Activated T-helper 1 cell treated with anti-CD3 and anti-CD28 coated beads, Interleukin-12 subunit alpha, Interleukin-12 subunit beta, Interleukin-2, Interleukin-4 antibody, amounts not matched to agents 30 ng/mL and 10 ng/mL and 1 ng/mL, durations not matched to agents 14 hours and 24 hours and 36 hours (primary cell): ENCODE measurements around the gene SUCLG2. TPM values are rescaled to one million over a fixed set of nuclear protein-coding genes. Genes with fewer than 3 reads are reported as not detected.

ENCODE experiments used
- DNase-seq: peaks from one replicate; pipeline ENCODE4 v3.0.0; 2021; ENCODE audit warnings: low spot score
- H3K27ac Mint-ChIP-seq: one replicate; pipeline ENCODE4 v1.8.0; 2021; ENCODE audit warnings: mild to moderate bottlenecking, mixed read lengths
- H3K27me3 Mint-ChIP-seq: one replicate; pipeline ENCODE4 v1.8.0; 2022; ENCODE audit warnings: mild to moderate bottlenecking, moderate library complexity, mixed read lengths; ENCODE audit not compliant: insufficient read depth
- H3K36me3 Mint-ChIP-seq: one replicate; pipeline ENCODE4 v1.8.0; 2021; ENCODE audit warnings: low read depth, mixed read lengths
- H3K4me1 Mint-ChIP-seq: one replicate; pipeline ENCODE4 v1.8.0; 2021; ENCODE audit warnings: low read depth, mixed read lengths
- H3K4me3 Mint-ChIP-seq: one replicate; pipeline ENCODE4 v1.8.0; 2021; ENCODE audit warnings: mild to moderate bottlenecking, moderate library complexity, mixed read lengths
- H3K9me3 Mint-ChIP-seq: one replicate; pipeline ENCODE4 v1.8.0; 2021; ENCODE audit warnings: mixed read lengths
- intact Hi-C: fragments of 100-400 bp; cut with micrococcal nuclease; formaldehyde crosslinking; loops from one replicate; pipeline ENCODE4 v1.15.1; 2024
- total RNA-seq: library from RNA; stranded (reverse); gene quantifications from 2 replicates; pipeline ENCODE4 v1.2.3, GENCODE V29; 2022

SUCLG2 gene
- total RNA-seq, 1 donor from 2014 or later, result 30.3 TPM

- intact Hi-C loops, result no loop called here
- H3K27ac Mint-ChIP-seq, result no peak overlapping the region
- H3K27me3 Mint-ChIP-seq, result no peaks in the 10 kb centered on the region
- H3K4me1 Mint-ChIP-seq, result peaks cover 36% of the 10 kb centered on the region
- peaks cover 4% of the 10 kb centered on the region for H3K9me3 Mint-ChIP-seq
- no peak overlapping the region for H3K4me3 Mint-ChIP-seq
- peaks cover 51% of the 10 kb centered on the region for H3K36me3 Mint-ChIP-seq
- DNase-seq, result no peak
These were observed 7.7 kb downstream of the SUCLG2 start for GRCh38 chr3:67646586-67647234.

DNA sequence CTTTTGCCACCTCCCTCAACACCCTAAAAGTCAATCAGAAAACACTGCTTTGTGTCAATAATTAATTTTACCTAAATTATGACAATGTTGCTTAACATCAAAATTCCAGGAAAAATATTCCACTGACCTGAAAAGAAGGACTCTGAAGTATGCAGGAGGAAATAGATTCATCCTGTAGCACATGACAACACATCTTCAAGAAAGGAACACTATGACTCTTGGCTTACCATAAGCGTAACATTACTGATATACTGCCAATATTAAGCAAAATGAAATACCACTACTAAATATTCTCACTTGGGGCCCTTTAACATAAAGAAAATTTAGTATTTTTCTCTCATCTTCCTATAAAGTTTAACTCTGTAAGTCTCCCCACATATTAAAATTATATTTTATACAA is 9.6 kb downstream of the SUCLG2 start:
- H3K4me3 Mint-ChIP-seq, result no peak overlapping the region
- H3K36me3 Mint-ChIP-seq, result peaks cover 41% of the 10 kb centered on the region
- peaks cover 4% of the 10 kb centered on the region for H3K9me3 Mint-ChIP-seq
- H3K4me1 Mint-ChIP-seq, result peaks cover 31% of the 10 kb centered on the region
- no peak overlapping the region for H3K27ac Mint-ChIP-seq
- intact Hi-C loops, result no loop called here
- no peaks in the 10 kb centered on the region for H3K27me3 Mint-ChIP-seq
- no peak for DNase-seq

- H3K27me3 Mint-ChIP-seq, result no peaks in the 10 kb centered on the region
- no peak overlapping the region for H3K4me3 Mint-ChIP-seq
- H3K9me3 Mint-ChIP-seq, result peaks cover 4% of the 10 kb centered on the region
- DNase-seq, result no peak
- peaks cover 24% of the 10 kb centered on the region for H3K4me1 Mint-ChIP-seq
- H3K27ac Mint-ChIP-seq, result no peak overlapping the region
- intact Hi-C loops, result no loop called here
- peaks cover 39% of the 10 kb centered on the region for H3K36me3 Mint-ChIP-seq
These were observed 11.7 kb downstream of the SUCLG2 start for GRCh38 chr3:67642734-67643133.

GRCh38 chr3:67642190-67642589 is 12.2 kb downstream of the SUCLG2 start:
- no peak overlapping the region for H3K27ac Mint-ChIP-seq
- peaks cover 27% of the 10 kb centered on the region for H3K4me1 Mint-ChIP-seq
- intact Hi-C loops, result no loop called here
- peaks cover 35% of the 10 kb centered on the region for H3K36me3 Mint-ChIP-seq
- no peak for DNase-seq
- peaks cover 4% of the 10 kb centered on the region for H3K9me3 Mint-ChIP-seq
- H3K4me3 Mint-ChIP-seq, result no peak overlapping the region
- no peaks in the 10 kb centered on the region for H3K27me3 Mint-ChIP-seq

GRCh38 chr3:67641451-67641850 is 13.0 kb downstream of the SUCLG2 start:
- H3K27me3 Mint-ChIP-seq, result no peaks in the 10 kb centered on the region
- H3K9me3 Mint-ChIP-seq, result no peaks in the 10 kb centered on the region
- intact Hi-C loops, result no loop called here
- peaks cover 30% of the 10 kb centered on the region for H3K36me3 Mint-ChIP-seq
- no peak for DNase-seq
- no peak overlapping the region for H3K27ac Mint-ChIP-seq
- H3K4me3 Mint-ChIP-seq, result no peak overlapping the region
- H3K4me1 Mint-ChIP-seq, result peaks cover 27% of the 10 kb centered on the region

DNA sequence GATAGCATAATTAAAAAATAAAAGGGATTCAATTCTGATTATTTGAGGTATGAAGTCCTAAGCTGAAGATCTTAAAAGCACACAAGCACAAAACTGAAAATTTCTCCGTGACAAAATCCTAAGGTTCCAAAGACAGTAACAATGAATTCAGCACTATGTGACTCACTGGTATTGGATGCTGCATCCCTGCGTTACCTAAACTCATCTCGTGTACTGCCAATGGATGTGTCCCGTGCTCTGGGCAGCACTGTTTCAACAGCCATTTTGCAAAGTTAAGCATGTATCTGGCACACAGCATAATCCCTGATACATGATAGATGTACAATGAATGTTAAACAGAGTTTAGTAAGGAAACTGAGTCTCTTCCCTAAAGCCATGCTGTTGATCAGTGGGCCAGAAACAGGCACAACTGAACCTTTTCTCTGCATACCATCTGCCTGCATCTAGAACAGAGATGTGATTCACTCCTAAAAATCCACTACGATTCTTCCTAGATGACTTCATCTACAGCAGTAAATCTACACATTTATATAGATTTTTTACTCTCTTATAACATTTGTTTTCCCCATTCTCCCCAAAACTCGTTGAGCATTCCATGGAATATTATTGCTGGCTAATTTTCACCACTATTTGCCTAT is 14.3 kb downstream of the SUCLG2 start:
- DNase-seq, result no peak
- no peaks in the 10 kb centered on the region for H3K27me3 Mint-ChIP-seq
- H3K4me1 Mint-ChIP-seq, result peaks cover 37% of the 10 kb centered on the region
- no peak overlapping the region for H3K27ac Mint-ChIP-seq
- peaks cover 30% of the 10 kb centered on the region for H3K36me3 Mint-ChIP-seq
- intact Hi-C loops, result no loop called here
- no peaks in the 10 kb centered on the region for H3K9me3 Mint-ChIP-seq
- H3K4me3 Mint-ChIP-seq, result no peak overlapping the region

- Mint-ChIP-seq H3K27ac (no peak overlapping the region), H3K4me1 (peaks cover 35% of the 10 kb centered on the region), H3K9me3 (no peaks in the 10 kb centered on the region), H3K36me3 (peaks cover 18% of the 10 kb centered on the region), H3K27me3 (no peaks in the 10 kb centered on the region), H3K4me3 (no peak overlapping the region)
- intact Hi-C loops, result no loop called here
- DNase-seq, result no peak
These were observed 17.0 kb downstream of the SUCLG2 start for GRCh38 chr3:67637255-67637900.

DNA sequence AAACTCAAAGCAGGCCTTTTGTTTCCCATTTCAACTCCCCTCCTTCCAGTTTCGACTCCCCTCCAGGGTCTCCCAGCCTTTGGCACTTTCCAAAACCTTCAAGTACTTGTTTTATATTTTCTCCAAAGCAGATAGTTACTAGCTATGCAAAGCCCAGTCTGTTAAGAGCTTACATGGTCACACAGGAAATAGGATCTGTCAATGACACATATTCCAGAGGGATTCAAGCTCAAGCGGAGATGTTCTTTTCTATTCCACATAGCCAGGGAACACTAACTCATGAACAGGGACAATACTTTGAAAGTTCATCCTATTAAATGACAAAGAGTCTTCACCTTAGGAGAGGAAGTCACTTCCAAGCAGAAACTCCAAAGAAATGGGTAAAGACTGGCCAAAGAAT is 18.6 kb downstream of the SUCLG2 start:
- Mint-ChIP-seq H3K4me3 (no peak overlapping the region), H3K4me1 (peaks cover 31% of the 10 kb centered on the region), H3K9me3 (no peaks in the 10 kb centered on the region), H3K27ac (no peak overlapping the region), H3K27me3 (no peaks in the 10 kb centered on the region), H3K36me3 (peaks cover 16% of the 10 kb centered on the region)
- intact Hi-C loops, result loop anchor here (1.0 kb wide), 1 partner anchor 19 kb away; no protein-coding TSS in a partner anchor
- no peak for DNase-seq

GRCh38 chr3:67635257-67635656 is 19.2 kb downstream of the SUCLG2 start:
- Mint-ChIP-seq H3K27me3 (no peaks in the 10 kb centered on the region), H3K27ac (no peak overlapping the region), H3K4me3 (no peak overlapping the region), H3K36me3 (peaks cover 19% of the 10 kb centered on the region), H3K4me1 (peaks cover 25% of the 10 kb centered on the region), H3K9me3 (no peaks in the 10 kb centered on the region)
- intact Hi-C loops, result loop anchor here (1.0 kb wide), 1 partner anchor 20 kb away; no protein-coding TSS in a partner anchor
- no peak for DNase-seq

GRCh38 chr3:67630666-67631362 is 23.6 kb downstream of the SUCLG2 start:
- DNase-seq, result no peak
- peaks cover 13% of the 10 kb centered on the region for H3K4me1 Mint-ChIP-seq
- no peaks in the 10 kb centered on the region for H3K9me3 Mint-ChIP-seq
- peaks cover 19% of the 10 kb centered on the region for H3K36me3 Mint-ChIP-seq
- H3K27ac Mint-ChIP-seq, result no peak overlapping the region
- no peaks in the 10 kb centered on the region for H3K27me3 Mint-ChIP-seq
- H3K4me3 Mint-ChIP-seq, result no peak overlapping the region
- intact Hi-C loops, result no loop called here

DNA sequence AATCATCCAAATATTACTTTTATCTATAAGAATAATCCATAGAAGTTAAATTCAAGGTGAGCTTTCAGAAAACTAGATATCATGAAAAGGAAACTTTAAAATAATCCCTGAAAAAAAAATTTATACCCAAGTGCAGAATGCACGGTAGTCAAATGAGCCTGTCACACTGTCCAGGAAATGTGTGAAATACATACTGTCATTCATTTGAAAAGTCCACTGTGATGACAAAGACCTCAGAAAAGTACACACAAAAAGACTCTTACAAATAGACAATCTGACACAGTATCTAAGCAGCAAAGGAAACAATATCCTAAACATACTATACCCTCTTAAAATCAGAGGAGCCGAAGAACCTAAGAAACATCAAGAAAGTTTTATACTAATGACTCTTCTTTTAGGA is 29.7 kb downstream of the SUCLG2 start:
- no peak for DNase-seq
- Mint-ChIP-seq H3K4me3 (no peak overlapping the region), H3K36me3 (peaks cover 27% of the 10 kb centered on the region), H3K27ac (no peak overlapping the region), H3K9me3 (no peaks in the 10 kb centered on the region), H3K27me3 (no peaks in the 10 kb centered on the region), H3K4me1 (peaks cover 18% of the 10 kb centered on the region)
- intact Hi-C loops, result no loop called here

DNA sequence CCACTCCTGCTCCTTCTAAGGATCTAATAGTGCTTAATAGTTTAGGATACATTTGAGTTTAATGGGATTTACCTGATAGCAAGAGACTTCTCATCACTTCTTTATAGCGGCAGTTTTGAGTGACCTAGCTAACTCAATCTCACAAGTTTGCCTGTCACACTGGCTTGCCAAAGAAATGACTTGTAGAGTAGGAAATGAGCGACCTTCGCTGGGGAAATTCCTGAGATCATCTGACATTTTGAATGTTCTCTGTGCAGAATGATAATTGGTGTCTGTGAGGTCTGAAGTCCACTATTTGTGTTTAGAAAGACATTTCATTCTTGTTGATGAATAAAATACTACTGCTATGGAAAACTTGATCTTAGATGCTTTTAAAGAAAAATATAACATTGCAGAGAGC is 30.3 kb downstream of the SUCLG2 start:
- Mint-ChIP-seq H3K27ac (no peak overlapping the region), H3K9me3 (no peaks in the 10 kb centered on the region), H3K27me3 (no peaks in the 10 kb centered on the region), H3K4me3 (no peak overlapping the region), H3K36me3 (peaks cover 32% of the 10 kb centered on the region), H3K4me1 (peaks cover 18% of the 10 kb centered on the region)
- intact Hi-C loops, result no loop called here
- DNase-seq, result no peak

GRCh38 chr3:67622652-67623051 is 31.8 kb downstream of the SUCLG2 start:
- intact Hi-C loops, result no loop called here
- peaks cover 26% of the 10 kb centered on the region for H3K36me3 Mint-ChIP-seq
- H3K27me3 Mint-ChIP-seq, result no peaks in the 10 kb centered on the region
- H3K4me1 Mint-ChIP-seq, result peaks cover 18% of the 10 kb centered on the region
- no peak overlapping the region for H3K4me3 Mint-ChIP-seq
- DNase-seq, result no peak
- no peak overlapping the region for H3K27ac Mint-ChIP-seq
- H3K9me3 Mint-ChIP-seq, result no peaks in the 10 kb centered on the region
